ENCODE data around the gene KCNMA1. TPM values are rescaled to one million over a fixed set of nuclear protein-coding genes. Genes with fewer than 3 reads are reported as not detected.

KCNMA1 gene
- total RNA-seq, 1 experiment from 2014 or later, result 143 TPM

DNA sequence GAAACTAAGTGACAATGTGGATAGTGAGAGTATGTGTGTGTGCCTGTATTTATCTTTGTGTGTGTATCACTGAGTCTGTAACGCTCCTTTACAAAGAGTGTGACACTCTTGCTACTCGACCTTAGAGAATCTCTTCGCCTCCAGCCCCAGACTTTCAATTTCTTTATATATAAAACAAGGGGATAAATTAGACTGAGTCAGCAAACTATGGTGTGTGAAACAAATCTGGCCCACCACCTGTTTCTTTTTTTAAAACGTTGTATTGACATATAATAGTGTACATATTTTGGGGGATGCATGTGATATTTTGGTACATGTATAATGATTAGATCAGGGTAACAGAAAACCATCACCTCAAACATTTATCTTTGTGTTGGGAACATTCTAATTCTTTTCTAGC is 240.5 kb downstream of the KCNMA1 start:
- Histone ChIP-seq H3K4me3 (ENCODE audit: low read length) (no peak overlapping the region), H3K4me2 (ENCODE audit: low read length) (no peak overlapping the region), H3K36me3 (ENCODE audit: low read depth, low read length) (peaks cover 11% of the 10 kb centered on the region; the same call in 1 of the 2 replicates), H3K27ac (ENCODE audit: low read length) (no peak overlapping the region), H3K79me2 (ENCODE audit: low read length) (peaks cover 15% of the 10 kb centered on the region), H2AFZ (ENCODE audit: low read length) (no peak overlapping the region), H3K4me1 (ENCODE audit: insufficient read depth, low read length) (peaks cover 60% of the 10 kb centered on the region), H3K9me2 (replicated peaks; ENCODE audit: low read length) (no peaks in the 10 kb centered on the region), H3K9ac (ENCODE audit: low read length) (no peak overlapping the region), H3K27me3 (ENCODE audit: low read length) (no peaks in the 10 kb centered on the region), H4K20me1 (ENCODE audit: low read length) (no peaks in the 10 kb centered on the region), H3F3A (ENCODE audit: low read length, unreplicated experiment) (peaks cover 12% of the 10 kb centered on the region), H3K9me3 (ENCODE audit: low read length) (no peaks in the 10 kb centered on the region)
- intact Hi-C loops (cut with micrococcal nuclease), result no loop called here
- CTCF ChIA-PET, result no interaction called here
- POLR2A ChIA-PET (ENCODE audit: unreplicated experiment), result no interaction called here
- no peak for ATAC-seq
- TF ChIP-seq, protein P1, sequence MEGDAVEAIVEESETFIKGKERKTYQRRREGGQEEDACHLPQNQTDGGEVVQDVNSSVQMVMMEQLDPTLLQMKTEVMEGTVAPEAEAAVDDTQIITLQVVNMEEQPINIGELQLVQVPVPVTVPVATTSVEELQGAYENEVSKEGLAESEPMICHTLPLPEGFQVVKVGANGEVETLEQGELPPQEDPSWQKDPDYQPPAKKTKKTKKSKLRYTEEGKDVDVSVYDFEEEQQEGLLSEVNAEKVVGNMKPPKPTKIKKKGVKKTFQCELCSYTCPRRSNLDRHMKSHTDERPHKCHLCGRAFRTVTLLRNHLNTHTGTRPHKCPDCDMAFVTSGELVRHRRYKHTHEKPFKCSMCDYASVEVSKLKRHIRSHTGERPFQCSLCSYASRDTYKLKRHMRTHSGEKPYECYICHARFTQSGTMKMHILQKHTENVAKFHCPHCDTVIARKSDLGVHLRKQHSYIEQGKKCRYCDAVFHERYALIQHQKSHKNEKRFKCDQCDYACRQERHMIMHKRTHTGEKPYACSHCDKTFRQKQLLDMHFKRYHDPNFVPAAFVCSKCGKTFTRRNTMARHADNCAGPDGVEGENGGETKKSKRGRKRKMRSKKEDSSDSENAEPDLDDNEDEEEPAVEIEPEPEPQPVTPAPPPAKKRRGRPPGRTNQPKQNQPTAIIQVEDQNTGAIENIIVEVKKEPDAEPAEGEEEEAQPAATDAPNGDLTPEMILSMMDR (conservative IDR thresholded peaks at IDR 0.05; ENCODE audit: low read depth, low read length), result no peak
- TF ChIP-seq EZH2 (IDR thresholded peaks at IDR 0.05; ENCODE audit: low read length, unreplicated experiment) (no peak), EZH2phosphoT487 (IDR thresholded peaks at IDR 0.05; ENCODE audit: borderline replicate concordance, low read length) (no peak)
- no TSS peak for BruUV-seq (replicated peaks)
- DNase-seq, result no peak

- H3K4me1 ChIP-seq (ENCODE audit: insufficient read depth, low read length), result peaks cover 66% of the 10 kb centered on the region
- H3K9ac ChIP-seq (ENCODE audit: low read length), result no peak overlapping the region
- TF ChIP-seq EZH2 (IDR thresholded peaks at IDR 0.05; ENCODE audit: low read length, unreplicated experiment), result no peak
- TF ChIP-seq, protein P1 (conservative IDR thresholded peaks at IDR 0.05; ENCODE audit: low read depth, low read length), result no peak
- TF ChIP-seq EZH2phosphoT487 (IDR thresholded peaks at IDR 0.05; ENCODE audit: borderline replicate concordance, low read length), result no peak
- peak overlapping the region; percentile 17 for H3K4me2 ChIP-seq (ENCODE audit: low read length)
- no peak for ATAC-seq
- intact Hi-C loops (cut with micrococcal nuclease), result no loop called here
- no peaks in the 10 kb centered on the region for H3K9me2 ChIP-seq (replicated peaks; ENCODE audit: low read length)
- ChIA-PET CTCF (interaction anchor here (1.5 kb wide), 1 partner anchor 231 kb away, joined by 3 read pairs; no protein-coding TSS in a partner anchor), POLR2A (ENCODE audit: unreplicated experiment) (no interaction called here)
- H3K4me3 ChIP-seq (ENCODE audit: low read length), result no peak overlapping the region
- DNase-seq, result no peak
- peaks cover 17% of the 10 kb centered on the region for H3F3A ChIP-seq (ENCODE audit: low read length, unreplicated experiment)
- H3K36me3 ChIP-seq (ENCODE audit: low read depth, low read length), result peaks cover 6% of the 10 kb centered on the region; the same call in 1 of the 2 replicates
- no peaks in the 10 kb centered on the region for H3K9me3 ChIP-seq (ENCODE audit: low read length)
- no peaks in the 10 kb centered on the region for H4K20me1 ChIP-seq (ENCODE audit: low read length)
- H3K27ac ChIP-seq (ENCODE audit: low read length), result peak overlapping the region; percentile 10
- H2AFZ ChIP-seq (ENCODE audit: low read length), result no peak overlapping the region
- peaks cover 15% of the 10 kb centered on the region for H3K79me2 ChIP-seq (ENCODE audit: low read length)
- BruUV-seq (replicated peaks), result no TSS peak
- H3K27me3 ChIP-seq (ENCODE audit: low read length), result no peaks in the 10 kb centered on the region
Observed at GRCh38 chr10:77396290-77396689, 241.3 kb downstream of the KCNMA1 start.

DNA sequence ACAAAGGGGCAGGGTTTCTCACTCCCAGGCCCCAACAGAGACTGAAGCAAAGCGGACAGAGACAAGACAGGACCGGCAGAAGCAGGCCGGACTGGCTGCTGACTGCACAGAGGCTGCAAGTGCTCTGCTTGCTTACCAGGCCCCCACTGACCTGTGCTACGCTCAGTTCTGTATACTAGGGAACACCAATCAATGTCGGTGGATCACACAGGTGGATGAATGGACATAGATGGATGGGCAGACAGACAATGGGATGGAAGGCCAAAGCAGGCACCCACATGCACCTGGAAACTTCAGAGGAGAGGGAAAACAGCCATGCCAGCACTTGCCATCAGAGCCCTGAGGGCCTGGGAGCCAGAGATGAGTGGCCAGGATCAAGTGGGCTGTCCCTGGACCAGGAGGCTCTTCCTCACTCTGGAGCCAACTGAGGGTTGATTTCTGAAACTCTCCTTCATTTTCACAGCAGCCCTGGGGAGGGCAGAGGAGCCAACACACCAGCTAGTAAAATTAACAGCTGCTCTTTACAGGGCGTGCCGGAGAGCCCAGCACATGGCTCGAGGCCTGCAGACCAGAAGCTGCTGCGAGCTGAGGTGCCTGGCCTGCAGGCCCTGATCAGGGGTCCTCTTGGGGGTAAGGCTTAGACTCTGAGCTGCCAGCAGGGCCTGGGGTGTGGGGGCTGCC is 243.6 kb downstream of the KCNMA1 start:
- Histone ChIP-seq H3K27ac (ENCODE audit: low read length) (peak overlapping the region; percentile 84), H3K9me3 (ENCODE audit: low read length) (no peaks in the 10 kb centered on the region), H3F3A (ENCODE audit: low read length, unreplicated experiment) (peaks cover 19% of the 10 kb centered on the region), H2AFZ (ENCODE audit: low read length) (no peak overlapping the region), H4K20me1 (ENCODE audit: low read length) (no peaks in the 10 kb centered on the region), H3K9ac (ENCODE audit: low read length) (peak overlapping the region; percentile 38), H3K4me1 (ENCODE audit: insufficient read depth, low read length) (peaks cover 77% of the 10 kb centered on the region), H3K4me3 (ENCODE audit: low read length) (no peak overlapping the region), H3K9me2 (replicated peaks; ENCODE audit: low read length) (no peaks in the 10 kb centered on the region), H3K4me2 (ENCODE audit: low read length) (peak overlapping the region; percentile 45), H3K79me2 (ENCODE audit: low read length) (peaks cover 39% of the 10 kb centered on the region), H3K27me3 (ENCODE audit: low read length) (no peaks in the 10 kb centered on the region), H3K36me3 (ENCODE audit: low read depth, low read length) (0 out of 2 replicates have a peak, but pooled peaks cover 3% of the 10 kb centered on the region)
- intact Hi-C loops (cut with micrococcal nuclease), result loop anchor here (1.0 to 5.0 kb wide), 7 partner anchors 37 to 363 kb away; no protein-coding TSS in a partner anchor
- no peak for TF ChIP-seq EZH2phosphoT487 (IDR thresholded peaks at IDR 0.05; ENCODE audit: borderline replicate concordance, low read length)
- no peak for TF ChIP-seq EZH2 (IDR thresholded peaks at IDR 0.05; ENCODE audit: low read length, unreplicated experiment)
- TF ChIP-seq, protein P1 (conservative IDR thresholded peaks at IDR 0.05; ENCODE audit: low read depth, low read length), result no peak
- no peak for DNase-seq
- ChIA-PET CTCF (interaction anchor here (1.2 to 2.4 kb wide), 3 partner anchors 35 to 111 kb away, joined by 3 to 14 read pairs (median 13); no protein-coding TSS in a partner anchor), POLR2A (ENCODE audit: unreplicated experiment) (interaction anchor here (1.7 kb wide), 1 partner anchor 120 kb away, joined by 6 read pairs; no protein-coding TSS in a partner anchor)
- no peak for ATAC-seq
- BruUV-seq (replicated peaks), result no TSS peak

Data from PC-3 (cell line).